HEK293 (cell line): ENCODE measurements around the gene ARHGAP10.

Source experiments
- CTCF ChIA-PET: fragments of 350-600 bp; formaldehyde crosslinking; extraction: SDS; loops from one replicate; lab custom pipeline; 2021; ENCODE audit warnings: antibody characterized with exemption; lab: Yijun Ruan, JAX
- POLR2A ChIA-PET: fragments of 300-600 bp; formaldehyde crosslinking; extraction: SDS; loops from one replicate; lab custom pipeline; 2020; ENCODE audit warnings: antibody characterized with exemption, inconsistent platforms; lab: Yijun Ruan, JAX
- H3K27ac ChIP-seq: fragments of 200-500 bp; sonication (Bioruptor generic); 2 replicates; pipeline ENCODE4 v1.5.1; 2014; ENCODE audit warnings: low read depth, low read length, control low read depth, inconsistent platforms; ENCODE audit errors: extremely low read depth
- H3K36me3 ChIP-seq, 2 experiments: fragments of 200-500 bp in 1 of 2; sonication (Bioruptor generic) in 1 of 2; 1 replicate in 1 of 2; 2 replicates in 1 of 2; pipeline ENCODE4 v1.5.1; 2014 to 2017; ENCODE audit warnings: inconsistent platforms in 2 of 2, low read length in 2 of 2; ENCODE audit not compliant: control insufficient read depth in 2 of 2, insufficient read depth in 1 of 2
- H3K4me1 ChIP-seq: fragments of 200-500 bp; sonication (Bioruptor generic); 2 replicates; pipeline ENCODE4 v1.5.1; 2014; ENCODE audit warnings: mild to moderate bottlenecking, low read length, inconsistent platforms; ENCODE audit not compliant: control insufficient read depth, insufficient read depth
- H3K4me3 ChIP-seq: 2 replicates; pipeline ENCODE4 v1.5.1; 2011; ENCODE audit warnings: low read depth, mild to moderate bottlenecking, control low read depth, low read length, moderate library complexity
- H3K9me3 ChIP-seq: fragments of 200-500 bp; sonication (Bioruptor generic); 2 replicates; pipeline ENCODE4 v1.5.1; 2014; ENCODE audit warnings: low read depth, low read length, inconsistent platforms; ENCODE audit not compliant: control insufficient read depth, insufficient read depth
- GFI1B ChIP-seq: fragments of 450-650 bp; formaldehyde crosslinking; IDR thresholded peaks from 2 replicates; pipeline ENCODE4 v1.5.1; 2016; ENCODE audit warnings: missing biosample characterization, missing genetic modification characterization
- SALL2 ChIP-seq: fragments of 450-650 bp; formaldehyde crosslinking; IDR thresholded peaks from 2 replicates; pipeline ENCODE4 v1.5.0; 2017; ENCODE audit warnings: missing biosample characterization, mild to moderate bottlenecking, missing genetic modification characterization, borderline replicate concordance
- SP3 ChIP-seq: fragments of 450-650 bp; formaldehyde crosslinking; IDR thresholded peaks from 2 replicates; pipeline ENCODE4 v1.5.1; 2016; ENCODE audit warnings: missing biosample characterization, missing genetic modification characterization
- YY2 ChIP-seq: fragments of 450-650 bp; formaldehyde crosslinking; IDR thresholded peaks from 2 replicates; pipeline ENCODE4 v1.5.1; 2016; ENCODE audit warnings: missing biosample characterization, missing genetic modification characterization
- ZBTB11 ChIP-seq: fragments of 450-650 bp; formaldehyde crosslinking; conservative IDR thresholded peaks from 2 replicates; pipeline ENCODE4 v1.5.1; 2016; ENCODE audit warnings: low read depth, missing biosample characterization, missing genetic modification characterization
- ZFP41 ChIP-seq: fragments of 450-650 bp; formaldehyde crosslinking; IDR thresholded peaks from 2 replicates; pipeline ENCODE4 v1.5.1; 2016; ENCODE audit warnings: missing biosample characterization, missing genetic modification characterization, borderline replicate concordance
- ZNF132 ChIP-seq: fragments of 450-650 bp; formaldehyde crosslinking; IDR thresholded peaks from 2 replicates; pipeline ENCODE4 v1.5.1; 2017; ENCODE audit warnings: missing biosample characterization, missing genetic modification characterization, borderline replicate concordance
- ZNF157 ChIP-seq: fragments of 450-650 bp; formaldehyde crosslinking; IDR thresholded peaks from 2 replicates; pipeline ENCODE4 v1.5.1; 2016; ENCODE audit warnings: missing biosample characterization, missing genetic modification characterization
- ZNF221 ChIP-seq: fragments of 450-650 bp; formaldehyde crosslinking; IDR thresholded peaks from 2 replicates; pipeline ENCODE4 v1.5.1; 2017; ENCODE audit warnings: missing biosample characterization, missing genetic modification characterization, borderline replicate concordance
- ZNF292 ChIP-seq: fragments of 450-650 bp; formaldehyde crosslinking; IDR thresholded peaks from 2 replicates; pipeline ENCODE4 v1.5.1; 2016; ENCODE audit warnings: low read depth, missing biosample characterization, missing genetic modification characterization, borderline replicate concordance
- ZNF335 ChIP-seq: fragments of 450-650 bp; formaldehyde crosslinking; conservative IDR thresholded peaks from 2 replicates; pipeline ENCODE4 v1.5.1; 2016; ENCODE audit warnings: missing biosample characterization, missing genetic modification characterization
- ZNF341 ChIP-seq: fragments of 450-650 bp; formaldehyde crosslinking; IDR thresholded peaks from 2 replicates; pipeline ENCODE4; 2016; ENCODE audit warnings: low read depth, missing biosample characterization, missing genetic modification characterization
- ZNF366 ChIP-seq: fragments of 450-650 bp; formaldehyde crosslinking; conservative IDR thresholded peaks from 2 replicates; pipeline ENCODE4 v1.5.1; 2016; ENCODE audit warnings: missing biosample characterization, missing genetic modification characterization
- ZNF416 ChIP-seq: fragments of 450-650 bp; formaldehyde crosslinking; IDR thresholded peaks from 2 replicates; pipeline ENCODE4 v1.5.1; 2016; ENCODE audit warnings: missing biosample characterization, missing genetic modification characterization
- ZNF426 ChIP-seq: fragments of 450-650 bp; formaldehyde crosslinking; IDR thresholded peaks from 2 replicates; pipeline ENCODE4 v1.5.1; 2017; ENCODE audit warnings: missing biosample characterization, missing genetic modification characterization, mild to moderate bottlenecking, inconsistent platforms, moderate library complexity
- ZNF510 ChIP-seq: fragments of 450-650 bp; formaldehyde crosslinking; IDR thresholded peaks from 2 replicates; pipeline ENCODE4 v1.5.1; 2018; ENCODE audit warnings: mild to moderate bottlenecking, missing genetic modification characterization, missing biosample characterization; ENCODE audit not compliant: insufficient replicate concordance
- ZNF513 ChIP-seq: fragments of 450-650 bp; IDR thresholded peaks from 2 replicates; pipeline ENCODE4 v1.5.1; 2018; ENCODE audit warnings: missing biosample characterization, missing genetic modification characterization
- ZNF514 ChIP-seq: fragments of 450-650 bp; formaldehyde crosslinking; IDR thresholded peaks from 2 replicates; pipeline ENCODE4 v1.5.1; 2016; ENCODE audit warnings: missing biosample characterization, missing genetic modification characterization
- ZNF521 ChIP-seq: fragments of 450-650 bp; formaldehyde crosslinking; IDR thresholded peaks from 2 replicates; pipeline ENCODE4 v1.5.1; 2017; ENCODE audit warnings: missing biosample characterization, mild to moderate bottlenecking, missing genetic modification characterization
- ZNF548 ChIP-seq: fragments of 450-650 bp; formaldehyde crosslinking; IDR thresholded peaks from 2 replicates; pipeline ENCODE4 v1.5.1; 2016; ENCODE audit warnings: missing biosample characterization, missing genetic modification characterization
- ZNF571 ChIP-seq: fragments of 450-650 bp; formaldehyde crosslinking; IDR thresholded peaks from 2 replicates; pipeline ENCODE4 v1.5.0; 2017; ENCODE audit warnings: missing biosample characterization, missing genetic modification characterization
- ZNF621 ChIP-seq: fragments of 450-650 bp; formaldehyde crosslinking; IDR thresholded peaks from 2 replicates; pipeline ENCODE4 v1.5.1; 2017; ENCODE audit warnings: missing biosample characterization, missing genetic modification characterization
- ZNF624 ChIP-seq: fragments of 450-650 bp; formaldehyde crosslinking; IDR thresholded peaks from 2 replicates; pipeline ENCODE4 v1.5.1; 2017; ENCODE audit warnings: missing biosample characterization, missing genetic modification characterization
- ZNF670 ChIP-seq: fragments of 450-650 bp; formaldehyde crosslinking; IDR thresholded peaks from 2 replicates; pipeline ENCODE4 v1.5.1; 2016; ENCODE audit warnings: missing biosample characterization, missing genetic modification characterization, low read depth
- ZNF704 ChIP-seq: fragments of 450-650 bp; formaldehyde crosslinking; IDR thresholded peaks from 2 replicates; pipeline ENCODE4 v1.5.1; 2016; ENCODE audit warnings: missing biosample characterization, missing genetic modification characterization
- ZNF768 ChIP-seq: fragments of 450-650 bp; formaldehyde crosslinking; IDR thresholded peaks from 2 replicates; pipeline ENCODE4 v1.5.1; 2018; ENCODE audit warnings: missing biosample characterization, mild to moderate bottlenecking, missing genetic modification characterization
- ZNF837 ChIP-seq: fragments of 450-650 bp; formaldehyde crosslinking; IDR thresholded peaks from 2 replicates; pipeline ENCODE4 v1.5.1; 2016; ENCODE audit warnings: missing biosample characterization, missing genetic modification characterization
- ZSCAN30 ChIP-seq: fragments of 450-650 bp; IDR thresholded peaks from 2 replicates; pipeline ENCODE4 v1.5.1; 2018; ENCODE audit warnings: missing biosample characterization, mild to moderate bottlenecking, missing genetic modification characterization, moderate library complexity
- ZXDB ChIP-seq: fragments of 450-650 bp; formaldehyde crosslinking; IDR thresholded peaks from 2 replicates; pipeline ENCODE4 v1.5.1; 2016; ENCODE audit warnings: missing biosample characterization, missing genetic modification characterization

ARHGAP10 gene

GRCh38 chr4:148091896-148092295 lies 360.0 kb downstream of the ARHGAP10 start:
- no peaks in the 10 kb centered on the region for H3K36me3 ChIP-seq
- no peak overlapping the region for H3K27ac ChIP-seq
- H3K4me1 ChIP-seq, result no peaks in the 10 kb centered on the region
- no peak overlapping the region for H3K4me3 ChIP-seq
- H3K9me3 ChIP-seq, result no peaks in the 10 kb centered on the region
- POLR2A ChIA-PET, result no interaction called here
- TF ChIP-seq ZNF548 (no peak), ZNF416 (no peak), ZNF341 (tag by site-specific recombination) (no peak), ZNF335 (tag by site-specific recombination) (no peak), SP3 (no peak), ZNF521 (tag by site-specific recombination) (no peak), ZNF292 (tag by site-specific recombination) (no peak), ZNF132 (no peak), ZNF704 (tag by site-specific recombination) (no peak), ZNF768 (tag by site-specific recombination) (no peak), ZNF513 (no peak), ZNF837 (tag by site-specific recombination) (no peak), ZNF670 (no peak)
- TF ChIP-seq, all 188 proteins: peak for 0
- CTCF ChIA-PET, result interaction anchor here (0.7 kb wide), 1 partner anchor 377 kb away, joined by 3 read pairs; no protein-coding TSS in a partner anchor

- POLR2A ChIA-PET, result no interaction called here
- no peaks in the 10 kb centered on the region for H3K4me1 ChIP-seq
- H3K4me3 ChIP-seq, result no peak overlapping the region
- no peak for TF ChIP-seq ZXDB (tag by site-specific recombination)
- TF ChIP-seq ZNF221 (tag by site-specific recombination), result no peak
- no peak for TF ChIP-seq ZNF426
- no peak for TF ChIP-seq ZNF571
- H3K27ac ChIP-seq, result no peak overlapping the region
- CTCF ChIA-PET, result no interaction called here
- H3K36me3 ChIP-seq, result no peaks in the 10 kb centered on the region
- H3K9me3 ChIP-seq, result no peaks in the 10 kb centered on the region
Measured at GRCh38 chr4:148092316-148093014, 360.6 kb downstream of the ARHGAP10 start.

GRCh38 chr4:148093065-148093464 lies 361.2 kb downstream of the ARHGAP10 start:
- no peak overlapping the region for H3K4me3 ChIP-seq
- H3K4me1 ChIP-seq, result no peaks in the 10 kb centered on the region
- H3K9me3 ChIP-seq, result no peaks in the 10 kb centered on the region
- no peak overlapping the region for H3K27ac ChIP-seq
- no peaks in the 10 kb centered on the region for H3K36me3 ChIP-seq
- CTCF ChIA-PET, result no interaction called here
- POLR2A ChIA-PET, result no interaction called here
- TF ChIP-seq ZNF624 (tag by site-specific recombination), result no peak
- no peak for TF ChIP-seq YY2
- no peak for TF ChIP-seq ZBTB11 (tag by site-specific recombination)
- no peak for TF ChIP-seq ZNF366 (tag by site-specific recombination)
- TF ChIP-seq GFI1B (tag by site-specific recombination), result no peak
- TF ChIP-seq ZNF514 (tag by site-specific recombination), result no peak
- TF ChIP-seq SALL2 (tag by site-specific recombination), result no peak
- TF ChIP-seq ZFP41 (tag by site-specific recombination), result no peak
- no peak for TF ChIP-seq ZNF621 (tag by site-specific recombination)
- TF ChIP-seq ZNF510 (tag by site-specific recombination), result no peak
- no peak for TF ChIP-seq ZSCAN30 (tag by site-specific recombination)
- no peak for TF ChIP-seq ZNF157 (tag by site-specific recombination)
